Dendritic cell treated with granulocyte-macrophage colony-stimulating factor and Interleukin-4, amounts not matched to agents 40 ng/mL and 50 ng/mL, for 4 days (primary cell): ENCODE results near the gene MYBPC2.

Experiments
- H3K27ac Mint-ChIP-seq: one replicate; pipeline ENCODE4 v1.8.0; 2022; ENCODE audit warnings: mild to moderate bottlenecking, mixed read lengths
- H3K27me3 Mint-ChIP-seq: one replicate; pipeline ENCODE4 v1.8.0; 2022; ENCODE audit warnings: mild to moderate bottlenecking, mixed read lengths
- H3K36me3 Mint-ChIP-seq: one replicate; pipeline ENCODE4 v1.8.0; 2022; ENCODE audit warnings: low read depth, mixed read lengths
- H3K4me1 Mint-ChIP-seq: one replicate; pipeline ENCODE4 v1.8.0; 2022; ENCODE audit warnings: low read depth, mixed read lengths
- H3K4me3 Mint-ChIP-seq: one replicate; pipeline ENCODE4 v1.8.0; 2022; ENCODE audit warnings: mild to moderate bottlenecking, moderate library complexity, mixed read lengths
- H3K9me3 Mint-ChIP-seq: one replicate; pipeline ENCODE4 v1.8.0; 2022; ENCODE audit warnings: mixed read lengths
- intact Hi-C: fragments of 100-400 bp; cut with micrococcal nuclease; formaldehyde crosslinking; loops from one replicate; pipeline ENCODE4 v1.15.0; 2022

The MYBPC2 gene

GRCh38 chr19:50494186-50495019 lies 61.7 kb downstream of the MYBPC2 start:
- intact Hi-C loops = no loop called here
- H3K4me3 Mint-ChIP-seq = no peak overlapping the region
- peaks cover 4% of the 10 kb centered on the region for H3K9me3 Mint-ChIP-seq
- H3K4me1 Mint-ChIP-seq = peaks cover 43% of the 10 kb centered on the region
- peaks cover 16% of the 10 kb centered on the region for H3K27me3 Mint-ChIP-seq
- H3K36me3 Mint-ChIP-seq = peaks cover 6% of the 10 kb centered on the region
- no peak overlapping the region for H3K27ac Mint-ChIP-seq

DNA sequence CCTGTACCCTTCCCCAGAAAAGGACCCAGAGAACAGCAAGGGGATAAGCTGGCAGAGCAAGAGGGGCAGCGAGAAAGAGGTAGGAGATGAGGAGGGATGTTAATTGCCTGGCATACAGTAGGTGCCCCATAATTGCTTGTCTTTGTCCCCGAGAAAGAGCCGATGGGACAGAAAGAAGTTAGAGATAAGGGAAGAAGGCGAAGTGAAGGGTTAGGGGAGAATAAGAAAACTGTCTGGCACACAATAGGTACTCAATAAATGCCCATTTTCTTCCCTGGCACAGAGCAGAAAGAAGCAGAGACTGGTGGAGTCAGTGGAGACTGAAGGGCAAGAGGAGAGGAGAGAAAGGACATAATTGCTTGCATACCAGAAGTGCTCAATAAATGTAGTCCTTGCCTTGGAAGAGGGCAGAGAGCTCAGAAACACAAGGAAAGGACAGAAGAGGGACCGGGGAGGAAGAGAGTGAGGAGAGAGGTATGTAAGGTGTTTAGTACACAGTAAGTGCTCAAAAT lies 62.4 kb downstream of the MYBPC2 start:
- intact Hi-C loops = no loop called here
- Mint-ChIP-seq H3K27ac (no peak overlapping the region), H3K9me3 (no peaks in the 10 kb centered on the region), H3K36me3 (peaks cover 6% of the 10 kb centered on the region), H3K4me1 (peaks cover 38% of the 10 kb centered on the region), H3K4me3 (no peak overlapping the region), H3K27me3 (peaks cover 16% of the 10 kb centered on the region)

DNA sequence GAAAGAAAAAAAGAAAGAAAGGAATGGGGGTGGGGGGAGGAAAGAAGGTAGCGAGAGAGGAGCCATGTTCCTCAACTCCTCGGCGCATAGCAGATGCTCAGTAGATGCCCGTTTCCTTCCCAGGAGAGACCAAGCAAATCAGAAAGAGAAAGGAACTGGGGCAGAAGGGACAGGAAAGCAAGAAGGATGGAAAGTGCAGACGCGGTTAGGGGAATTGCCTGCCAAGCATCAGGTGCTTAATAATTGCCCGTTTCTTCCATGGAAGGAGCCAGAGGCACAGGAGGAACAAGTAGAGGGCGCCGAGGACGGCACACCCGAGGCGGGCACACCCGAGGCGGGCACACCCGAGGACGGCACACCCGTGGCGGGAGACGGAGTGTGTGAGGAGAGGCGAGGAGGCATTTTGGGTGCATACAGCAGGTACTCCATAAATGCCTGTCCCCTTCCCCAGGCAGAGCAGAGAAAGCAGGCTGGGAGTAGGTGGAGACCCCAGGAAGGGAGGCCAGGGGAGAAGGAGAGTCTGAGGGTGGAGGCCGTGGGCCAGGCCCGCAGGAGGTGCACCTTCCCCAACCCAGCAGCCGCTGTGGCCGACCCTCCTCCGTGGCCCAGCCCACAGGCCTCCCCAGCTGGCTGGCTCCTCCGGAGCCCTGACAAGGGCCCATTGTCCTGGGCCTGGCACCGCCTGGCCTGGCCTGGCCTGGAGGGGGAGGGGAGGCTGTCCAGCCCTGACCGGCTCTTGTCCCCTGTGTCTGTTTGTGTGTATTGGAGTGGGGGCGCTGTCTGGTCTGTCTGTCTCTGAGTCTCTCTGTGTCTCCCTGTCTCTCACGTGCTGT lies 63.7 kb downstream of the MYBPC2 start:
- peaks cover 16% of the 10 kb centered on the region for H3K27me3 Mint-ChIP-seq
- H3K4me1 Mint-ChIP-seq = peaks cover 26% of the 10 kb centered on the region
- H3K9me3 Mint-ChIP-seq = no peaks in the 10 kb centered on the region
- intact Hi-C loops = no loop called here
- no peaks in the 10 kb centered on the region for H3K36me3 Mint-ChIP-seq
- no peak overlapping the region for H3K27ac Mint-ChIP-seq
- no peak overlapping the region for H3K4me3 Mint-ChIP-seq

DNA sequence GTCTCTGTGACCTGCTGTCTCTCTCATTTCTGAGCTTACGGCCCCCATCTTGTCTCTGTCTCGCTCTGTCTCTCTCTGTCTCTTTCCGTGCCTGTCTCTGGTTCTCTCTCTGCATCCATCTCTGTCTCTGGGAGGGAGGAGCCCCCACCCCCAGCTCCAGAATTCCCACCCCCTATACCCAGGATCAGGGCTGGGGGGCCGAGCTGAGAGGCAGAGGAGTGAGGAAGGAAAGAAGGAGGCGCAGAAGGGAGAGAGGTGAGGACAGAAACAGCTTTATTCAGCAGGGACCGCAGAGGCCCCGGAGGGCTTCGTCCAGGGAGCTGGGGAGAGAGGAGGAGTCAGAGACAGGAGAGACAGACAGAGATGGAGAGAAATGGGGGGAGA lies 64.3 kb downstream of the MYBPC2 start:
- H3K4me1 Mint-ChIP-seq = peaks cover 20% of the 10 kb centered on the region
- H3K27ac Mint-ChIP-seq = no peak overlapping the region
- H3K36me3 Mint-ChIP-seq = no peaks in the 10 kb centered on the region
- intact Hi-C loops = no loop called here
- peaks cover 14% of the 10 kb centered on the region for H3K27me3 Mint-ChIP-seq
- no peak overlapping the region for H3K4me3 Mint-ChIP-seq
- no peaks in the 10 kb centered on the region for H3K9me3 Mint-ChIP-seq

GRCh38 chr19:50498219-50499056 lies 65.7 kb downstream of the MYBPC2 start:
- Mint-ChIP-seq H3K27ac (no peak overlapping the region), H3K36me3 (no peaks in the 10 kb centered on the region), H3K4me1 (peaks cover 14% of the 10 kb centered on the region), H3K27me3 (peaks cover 14% of the 10 kb centered on the region), H3K9me3 (no peaks in the 10 kb centered on the region), H3K4me3 (no peak overlapping the region)
- intact Hi-C loops = no loop called here

DNA sequence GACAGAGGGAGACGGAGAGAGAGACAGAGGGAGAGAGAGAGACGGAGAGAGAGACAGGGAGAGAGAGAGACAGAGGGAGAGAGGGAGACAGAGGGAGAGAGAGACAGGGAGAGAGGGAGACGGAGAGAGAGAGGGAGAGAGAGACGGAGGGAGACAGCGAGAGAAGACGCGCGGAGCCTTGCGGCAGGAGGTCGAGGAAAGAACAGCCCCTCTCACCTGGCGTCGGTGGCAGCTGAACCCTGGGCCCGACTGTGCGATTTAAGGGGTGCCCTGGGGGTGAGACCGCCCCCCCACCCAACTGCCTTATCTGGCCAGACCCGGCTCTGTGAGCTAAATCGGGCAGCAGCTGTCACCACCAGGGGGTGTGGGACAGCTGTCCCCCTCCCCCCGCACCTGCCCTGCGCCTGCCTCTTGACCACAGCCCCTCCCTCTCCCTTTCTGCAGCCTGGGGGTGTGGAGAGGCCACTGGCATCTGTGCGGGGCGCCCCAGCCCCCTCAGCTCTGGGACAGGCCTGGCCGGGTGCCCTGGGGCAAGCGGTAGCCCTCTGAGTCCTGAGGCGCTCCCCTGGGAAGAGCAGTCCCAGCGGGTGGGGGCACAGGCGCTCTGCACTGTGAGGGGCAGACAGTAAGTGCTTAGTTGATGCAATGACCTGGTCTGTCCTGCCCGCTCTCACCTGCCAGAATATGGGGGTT lies 67.5 kb downstream of the MYBPC2 start:
- Mint-ChIP-seq H3K27ac (no peak overlapping the region), H3K4me3 (no peak overlapping the region), H3K36me3 (no peaks in the 10 kb centered on the region), H3K27me3 (peaks cover 4% of the 10 kb centered on the region), H3K4me1 (no peaks in the 10 kb centered on the region), H3K9me3 (no peaks in the 10 kb centered on the region)
- intact Hi-C loops = no loop called here

DNA sequence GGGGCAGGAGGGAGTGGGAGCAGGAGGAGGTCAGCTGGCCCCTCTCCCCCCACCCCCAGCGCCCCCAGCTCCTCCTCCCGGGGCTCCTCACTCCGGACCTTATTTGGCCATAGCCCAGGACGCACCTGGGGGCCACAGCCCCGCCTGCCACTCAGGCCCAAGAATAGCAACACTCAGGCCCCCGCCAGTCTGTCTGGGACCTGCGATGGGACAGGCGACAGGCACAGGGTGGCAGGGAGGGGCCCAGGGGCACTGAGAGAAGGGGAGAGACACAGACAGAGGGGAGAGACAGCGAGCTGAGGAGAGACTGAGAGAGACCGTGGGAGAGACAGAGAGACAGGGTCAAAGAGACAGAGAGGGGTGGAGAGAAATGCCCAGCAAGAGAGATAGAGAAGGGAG lies 68.1 kb downstream of the MYBPC2 start:
- intact Hi-C loops = no loop called here
- no peaks in the 10 kb centered on the region for H3K4me1 Mint-ChIP-seq

DNA sequence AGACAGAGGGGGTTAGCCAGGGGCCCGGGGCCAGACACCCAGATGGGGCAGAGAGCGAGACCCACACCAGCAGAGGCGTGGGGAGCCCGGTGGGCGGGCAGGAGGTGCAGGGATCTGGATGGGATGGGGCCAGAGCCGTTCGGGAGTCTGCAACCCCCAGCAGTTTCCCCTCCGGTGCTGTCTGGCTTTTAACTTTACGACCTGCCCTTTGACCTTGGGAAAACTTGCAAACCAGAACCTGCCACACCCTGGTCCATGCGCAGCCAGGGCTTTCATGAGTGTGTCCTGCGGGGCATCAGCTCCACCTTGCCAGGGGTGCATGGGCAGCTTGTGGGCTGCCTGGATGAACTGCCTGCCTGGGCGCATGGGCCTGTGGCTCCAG lies 68.5 kb downstream of the MYBPC2 start:
- no peaks in the 10 kb centered on the region for H3K9me3 Mint-ChIP-seq
- H3K36me3 Mint-ChIP-seq = peaks cover 9% of the 10 kb centered on the region
- H3K27ac Mint-ChIP-seq = no peak overlapping the region
- intact Hi-C loops = no loop called here
- H3K27me3 Mint-ChIP-seq = peaks cover 1% of the 10 kb centered on the region
- H3K4me3 Mint-ChIP-seq = no peak overlapping the region
- no peaks in the 10 kb centered on the region for H3K4me1 Mint-ChIP-seq

More for the DNA sequence above, 68.1 kb downstream of the MYBPC2 start:
- Mint-ChIP-seq H3K9me3 (no peaks in the 10 kb centered on the region), H3K27me3 (peaks cover 2% of the 10 kb centered on the region), H3K4me3 (no peak overlapping the region), H3K27ac (no peak overlapping the region), H3K36me3 (peaks cover 5% of the 10 kb centered on the region)

- peaks cover 15% of the 10 kb centered on the region for H3K36me3 Mint-ChIP-seq
- no peak overlapping the region for H3K27ac Mint-ChIP-seq
Observed at GRCh38 chr19:50501568-50502475, 69.1 kb downstream of the MYBPC2 start.

DNA sequence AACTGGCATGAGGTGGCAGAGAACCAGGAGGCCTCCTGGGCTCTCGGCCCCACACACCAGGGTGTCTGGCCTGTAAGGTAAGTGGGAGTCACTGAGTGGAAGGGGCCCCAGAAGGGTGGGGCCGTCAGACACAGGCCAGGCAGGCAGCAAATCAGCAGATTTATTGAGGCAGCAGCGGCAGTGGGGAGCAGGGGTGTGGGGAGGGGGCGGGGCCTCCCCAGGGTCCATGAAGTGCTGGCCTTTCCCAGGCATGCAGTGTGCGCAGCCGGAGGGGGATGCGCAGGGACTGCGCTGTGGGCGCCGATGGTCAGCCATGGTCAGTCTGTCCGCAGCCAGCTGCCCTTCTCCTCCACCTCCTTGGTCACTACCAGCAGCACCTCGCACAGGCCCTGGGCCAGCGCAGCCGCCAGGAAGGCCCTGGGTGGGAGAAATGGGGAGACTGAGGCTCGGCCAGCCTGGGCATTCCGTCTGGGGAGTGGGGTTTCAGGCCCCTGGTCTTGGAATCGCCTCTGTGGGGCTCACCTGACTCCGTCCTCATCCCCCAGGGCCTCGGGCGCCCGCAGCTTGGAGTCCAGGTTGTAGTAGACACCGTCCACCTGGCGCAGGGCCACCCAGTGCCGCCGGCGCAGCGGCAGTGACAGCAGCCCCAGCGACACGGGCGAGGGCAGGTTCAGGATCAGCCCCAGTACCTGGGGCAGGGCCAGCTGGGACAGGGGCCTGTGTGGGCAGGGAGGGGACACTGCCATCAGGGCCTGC lies 73.3 kb downstream of the MYBPC2 start:
- Mint-ChIP-seq H3K4me1 (peaks cover 34% of the 10 kb centered on the region), H3K27ac (no peak overlapping the region), H3K27me3 (no peaks in the 10 kb centered on the region), H3K9me3 (no peaks in the 10 kb centered on the region), H3K4me3 (no peak overlapping the region), H3K36me3 (peaks cover 50% of the 10 kb centered on the region)
- intact Hi-C loops = no loop called here

More at GRCh38 chr19:50501568-50502475, 69.1 kb downstream of the MYBPC2 start:
- Mint-ChIP-seq H3K9me3 (no peaks in the 10 kb centered on the region), H3K27me3 (no peaks in the 10 kb centered on the region), H3K4me1 (peaks cover 1% of the 10 kb centered on the region), H3K4me3 (no peak overlapping the region)
- intact Hi-C loops = no loop called here

- H3K27ac Mint-ChIP-seq = no peak overlapping the region
- H3K4me1 Mint-ChIP-seq = peaks cover 41% of the 10 kb centered on the region
- H3K27me3 Mint-ChIP-seq = no peaks in the 10 kb centered on the region
- no peak overlapping the region for H3K4me3 Mint-ChIP-seq
- peaks cover 53% of the 10 kb centered on the region for H3K36me3 Mint-ChIP-seq
- intact Hi-C loops = no loop called here
- no peaks in the 10 kb centered on the region for H3K9me3 Mint-ChIP-seq
Observed at GRCh38 chr19:50506700-50507099, 74.0 kb downstream of the MYBPC2 start.

DNA sequence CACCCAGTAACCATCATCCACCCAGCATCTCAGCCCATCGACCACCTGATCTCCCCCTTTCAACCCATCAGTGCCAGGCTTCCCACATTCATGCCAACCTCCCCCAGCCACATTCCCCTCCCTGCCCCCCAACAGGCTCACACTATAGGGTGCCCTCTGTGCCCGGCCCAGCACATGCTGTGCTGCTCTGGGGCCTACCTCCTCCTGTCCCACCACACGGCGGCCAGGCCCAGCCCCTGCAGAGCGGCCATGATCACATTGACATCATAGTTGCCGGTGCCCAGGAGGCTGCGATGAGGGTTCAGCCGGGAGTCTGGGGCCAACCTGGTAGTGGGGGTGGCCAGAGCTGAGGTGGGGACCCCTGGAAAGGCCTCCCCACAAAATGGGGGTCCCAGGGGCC lies 74.7 kb downstream of the MYBPC2 start:
- intact Hi-C loops = no loop called here
- no peak overlapping the region for H3K27ac Mint-ChIP-seq
- H3K9me3 Mint-ChIP-seq = no peaks in the 10 kb centered on the region
- H3K4me3 Mint-ChIP-seq = no peak overlapping the region
- peaks cover 42% of the 10 kb centered on the region for H3K4me1 Mint-ChIP-seq
- H3K27me3 Mint-ChIP-seq = no peaks in the 10 kb centered on the region
- peaks cover 53% of the 10 kb centered on the region for H3K36me3 Mint-ChIP-seq
